GM21576 (cell line): Measurements from ENCODE around the gene FAM124B.
A peak's percentile ranks its signal among the peaks of the same experiment; 100 is the strongest.
"Not testable (repeated sequence)": the region's sequence is repeated elsewhere in the genome, so short reads cannot be mapped to it uniquely, and the experiment has no call there.

Experiments
- ATAC-seq: cut with Tn5 transposase; IDR thresholded peaks from one replicate; pipeline ENCODE4 v1.9.1; 2021; ENCODE audit warnings: mild to moderate bottlenecking, moderate library complexity; ENCODE audit not compliant: unreplicated experiment

The FAM124B gene

GRCh38 chr2:224382973-224383555 lies 18.8 kb downstream of the FAM124B start:
- no peak for ATAC-seq

GRCh38 chr2:224382280-224382647 lies 19.6 kb downstream of the FAM124B start:
- not testable (repeated sequence) for ATAC-seq

GRCh38 chr2:224381521-224382279 lies 20.2 kb downstream of the FAM124B start:
- no peak for ATAC-seq

GRCh38 chr2:224379986-224380385 lies 21.9 kb downstream of the FAM124B start:
- ATAC-seq = no peak

GRCh38 chr2:224379172-224379571 lies 22.7 kb downstream of the FAM124B start:
- ATAC-seq = no peak

- no peak for ATAC-seq
Observed at GRCh38 chr2:224378701-224379097, 23.2 kb downstream of the FAM124B start.

- ATAC-seq = no peak
Observed at GRCh38 chr2:224377751-224378700, 23.9 kb downstream of the FAM124B start.

- ATAC-seq = no peak
Observed at GRCh38 chr2:224372641-224373040, 29.3 kb downstream of the FAM124B start.

GRCh38 chr2:224369028-224369632 lies 32.8 kb downstream of the FAM124B start:
- ATAC-seq = no peak

- no peak for ATAC-seq
Observed at GRCh38 chr2:224366267-224366844, 35.6 kb downstream of the FAM124B start.

- ATAC-seq = no peak
Observed at GRCh38 chr2:224365331-224365730, 36.6 kb downstream of the FAM124B start.

GRCh38 chr2:224363281-224363680 lies 38.6 kb downstream of the FAM124B start:
- no peak for ATAC-seq

- no peak for ATAC-seq
Observed at GRCh38 chr2:224362094-224362493, 39.8 kb downstream of the FAM124B start.

GRCh38 chr2:224360801-224361251 lies 41.1 kb downstream of the FAM124B start:
- ATAC-seq = no peak

- ATAC-seq = no peak
Observed at GRCh38 chr2:224359569-224359968, 42.3 kb downstream of the FAM124B start.

- ATAC-seq = peak; percentile 85
Observed at GRCh38 chr2:224357098-224357901, 44.6 kb downstream of the FAM124B start.

GRCh38 chr2:224354632-224355211 lies 47.2 kb downstream of the FAM124B start:
- no peak for ATAC-seq

GRCh38 chr2:224350703-224351102 lies 51.2 kb downstream of the FAM124B start:
- ATAC-seq = no peak

GRCh38 chr2:224349396-224349795 lies 52.5 kb downstream of the FAM124B start:
- ATAC-seq = no peak
